Brain microvascular endothelial cell (primary cell): ENCODE data around the gene TUBGCP6.

Experiments used
- DNase-seq: peaks from one replicate; pipeline ENCODE4 v3.0.0-alpha.2; 2020
- H3K27ac ChIP-seq: fragments of 250-450 bp; sonication (Bioruptor Pico); 2 replicates; pipeline ENCODE4 v1.5.1; 2020; ENCODE audit warnings: mild to moderate bottlenecking, moderate library complexity
- H3K27me3 ChIP-seq: fragments of 250-450 bp; sonication (Bioruptor Pico); replicated peaks from 2 replicates; pipeline ENCODE4 v1.5.1; 2020; ENCODE audit warnings: mild to moderate bottlenecking
- H3K36me3 ChIP-seq: fragments of 250-450 bp; sonication (Bioruptor Pico); replicated peaks from 2 replicates; pipeline ENCODE4 v1.5.1; 2020; ENCODE audit warnings: mild to moderate bottlenecking
- H3K4me3 ChIP-seq: 2 replicates; pipeline ENCODE4 v1.5.1; 2011; ENCODE audit warnings: low read depth, mild to moderate bottlenecking, control low read depth, low read length, moderate library complexity
- in situ Hi-C: cut with HindIII; loops from 2 replicates; pipeline ENCODE4 v1.10.0; 2017; ENCODE audit warnings: low sequenced_read_pairs, low pct_ligation_motif_present
- TF ChIP-seq, protein P1 (sequence below): IDR thresholded peaks from 2 replicates; pipeline ENCODE4 v1.5.1; 2011; ENCODE audit warnings: low read depth, mild to moderate bottlenecking, moderate library complexity, low read length, control low read depth, inconsistent platforms; ENCODE audit errors: missing control alignments

Gene TUBGCP6

DNA sequence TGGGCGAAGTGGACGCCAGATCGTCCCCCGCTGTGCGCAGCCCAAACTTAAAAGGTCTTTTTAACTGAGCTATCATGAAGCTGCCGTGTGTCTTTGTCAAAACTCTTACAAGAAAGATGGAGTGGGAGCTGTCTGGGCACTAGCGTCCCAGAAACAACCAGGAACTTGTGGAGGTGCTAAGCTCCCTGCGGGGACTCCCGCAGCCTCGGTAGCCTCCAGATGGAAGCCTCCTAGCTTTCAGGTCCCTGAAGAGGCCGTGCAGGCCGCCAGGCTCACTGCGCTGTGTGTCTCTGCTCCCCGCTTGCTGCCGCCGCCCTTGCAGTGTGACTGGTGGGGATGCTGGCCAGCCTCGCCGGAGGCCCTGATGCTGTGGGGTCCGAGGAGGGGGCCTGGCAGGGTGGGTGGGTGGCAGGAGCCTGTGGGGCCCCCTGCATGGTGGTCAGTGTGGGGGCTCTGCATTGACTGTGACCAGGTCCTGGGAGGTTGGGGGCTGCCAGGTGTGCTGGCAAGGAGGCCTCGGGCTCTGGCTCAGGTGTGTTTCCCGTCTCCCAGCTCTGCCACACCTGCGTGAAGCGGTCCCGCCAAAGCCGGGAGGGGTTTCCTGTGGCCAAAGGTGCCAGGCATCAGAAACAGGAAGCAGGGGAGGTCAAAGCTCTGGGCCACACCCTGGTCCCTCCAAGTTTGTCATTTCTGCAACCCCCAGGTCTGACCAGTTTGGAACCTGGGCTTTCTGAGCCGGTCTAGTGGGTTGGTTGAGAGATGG is 57.9 kb downstream of the TUBGCP6 start:
- DNase-seq, result no peak
- in situ Hi-C loops, result no loop called here
- no peaks in the 10 kb centered on the region for H3K27me3 ChIP-seq

DNA sequence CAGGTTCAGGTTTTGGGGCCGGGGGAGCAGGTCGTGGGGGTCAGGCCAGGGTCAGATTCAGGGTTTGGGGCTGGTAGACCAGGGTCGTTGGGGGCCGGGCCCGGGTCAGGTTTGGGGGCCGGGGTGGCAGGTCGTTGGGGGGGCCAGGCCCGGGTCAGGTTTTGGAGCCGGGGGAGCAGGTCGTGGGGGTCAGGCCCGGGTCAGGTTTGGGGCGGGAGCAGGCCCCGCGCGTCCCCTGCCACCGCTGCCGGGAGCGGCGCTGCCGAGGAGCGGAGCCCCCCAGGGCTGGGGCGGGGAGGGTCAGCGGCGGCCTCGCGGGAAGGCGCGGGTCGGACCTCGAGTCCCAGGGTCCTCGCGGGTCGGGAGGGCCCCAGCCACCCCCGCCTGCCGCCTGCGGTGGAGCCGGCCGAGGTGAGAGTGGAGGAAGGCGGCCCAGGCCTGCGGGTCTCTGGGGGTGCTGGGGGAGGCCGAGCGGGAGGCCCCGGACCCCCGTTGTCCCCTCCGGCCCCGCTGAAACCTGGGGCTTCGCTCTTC is 58.6 kb downstream of the TUBGCP6 start:
- in situ Hi-C loops, result no loop called here
- peaks cover 2% of the 10 kb centered on the region for H3K36me3 ChIP-seq
- no peak for DNase-seq
- H3K27me3 ChIP-seq, result no peaks in the 10 kb centered on the region
- peak overlapping the region; percentile 67 for H3K4me3 ChIP-seq
- H3K27ac ChIP-seq, result no peak overlapping the region
- TF ChIP-seq, protein P1, sequence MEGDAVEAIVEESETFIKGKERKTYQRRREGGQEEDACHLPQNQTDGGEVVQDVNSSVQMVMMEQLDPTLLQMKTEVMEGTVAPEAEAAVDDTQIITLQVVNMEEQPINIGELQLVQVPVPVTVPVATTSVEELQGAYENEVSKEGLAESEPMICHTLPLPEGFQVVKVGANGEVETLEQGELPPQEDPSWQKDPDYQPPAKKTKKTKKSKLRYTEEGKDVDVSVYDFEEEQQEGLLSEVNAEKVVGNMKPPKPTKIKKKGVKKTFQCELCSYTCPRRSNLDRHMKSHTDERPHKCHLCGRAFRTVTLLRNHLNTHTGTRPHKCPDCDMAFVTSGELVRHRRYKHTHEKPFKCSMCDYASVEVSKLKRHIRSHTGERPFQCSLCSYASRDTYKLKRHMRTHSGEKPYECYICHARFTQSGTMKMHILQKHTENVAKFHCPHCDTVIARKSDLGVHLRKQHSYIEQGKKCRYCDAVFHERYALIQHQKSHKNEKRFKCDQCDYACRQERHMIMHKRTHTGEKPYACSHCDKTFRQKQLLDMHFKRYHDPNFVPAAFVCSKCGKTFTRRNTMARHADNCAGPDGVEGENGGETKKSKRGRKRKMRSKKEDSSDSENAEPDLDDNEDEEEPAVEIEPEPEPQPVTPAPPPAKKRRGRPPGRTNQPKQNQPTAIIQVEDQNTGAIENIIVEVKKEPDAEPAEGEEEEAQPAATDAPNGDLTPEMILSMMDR, result no peak

More for the DNA sequence above, 57.9 kb downstream of the TUBGCP6 start:
- Histone ChIP-seq H3K27ac (no peak overlapping the region), H3K36me3 (peaks cover 6% of the 10 kb centered on the region), H3K4me3 (peak overlapping the region; percentile 67)
- TF ChIP-seq, protein P1, result no peak

DNA sequence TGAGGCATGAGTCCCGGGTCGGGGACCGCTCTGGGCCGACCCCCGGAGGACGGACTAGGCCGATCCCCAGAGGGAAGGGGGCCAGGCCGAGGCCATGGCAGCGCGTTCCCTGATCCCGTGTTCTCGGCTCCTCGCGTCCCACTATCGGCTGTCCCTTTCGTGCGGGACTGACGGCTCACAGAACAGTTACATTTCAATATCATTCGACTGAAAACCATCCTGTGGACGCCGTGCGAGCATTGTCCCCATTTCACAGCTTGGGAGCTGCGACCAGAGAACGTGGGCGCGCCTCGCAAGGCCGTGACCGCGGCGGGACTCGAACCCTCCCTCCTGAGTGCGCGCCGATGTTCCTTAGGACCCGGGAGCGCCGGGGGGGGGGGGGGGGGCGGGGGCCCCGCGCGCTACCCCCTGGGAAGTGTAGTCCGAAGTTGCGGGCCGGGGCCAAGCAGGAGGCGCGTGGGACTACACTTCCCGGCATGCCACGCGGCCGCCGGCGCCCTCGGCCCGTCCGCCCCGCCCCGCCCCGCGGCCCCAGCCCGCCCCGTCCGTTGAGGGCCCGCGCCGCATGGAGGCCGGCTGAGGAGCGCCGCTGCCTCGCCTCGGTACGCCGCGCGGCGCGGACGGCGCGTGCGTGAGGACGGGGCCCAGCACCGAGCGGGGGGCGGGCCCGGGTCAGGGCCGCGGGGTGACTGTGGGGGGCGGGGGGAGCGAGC is 59.3 kb downstream of the TUBGCP6 start, which contains the start of gene TRABD:
TRABD (plus strand) TSS at position 539 of the 713 bp plus-strand sequence. CDS start 7,148 bp downstream, outside the sequence.
- Histone ChIP-seq H3K36me3 (peaks cover 2% of the 10 kb centered on the region), H3K27ac (no peak within 1 kb of the TSS), H3K27me3 (no peaks in the 10 kb centered on the region), H3K4me3 (peak within 1 kb of the TSS; percentile 67)
- in situ Hi-C loops, result no loop called here
- peak; percentile 69 for DNase-seq
- TF ChIP-seq, protein P1, result no peak

DNA sequence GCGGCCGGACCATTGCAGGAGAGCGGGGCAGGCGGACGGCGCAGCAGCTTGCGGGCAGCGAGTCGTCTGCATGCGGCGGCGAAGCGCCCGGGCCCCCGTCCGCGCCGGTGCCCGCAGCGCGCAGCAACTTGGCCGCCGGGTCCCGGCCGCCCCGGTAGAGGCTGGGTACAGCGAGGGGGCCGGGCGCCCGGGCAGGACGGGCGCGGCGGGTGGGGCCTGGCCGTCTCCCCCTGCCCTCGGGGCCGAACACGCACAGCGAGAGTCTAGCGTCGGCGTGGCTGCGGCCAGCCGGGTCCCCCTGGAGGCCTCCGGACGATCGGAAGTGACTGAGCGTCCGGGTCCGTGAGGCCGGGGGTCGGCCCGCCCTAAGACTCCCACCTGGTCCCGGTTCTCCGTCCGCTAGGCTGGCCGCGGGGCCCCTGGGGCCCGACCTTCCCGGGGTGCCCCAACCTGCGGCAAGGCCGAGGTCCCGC is 59.9 kb downstream of the TUBGCP6 start:
- peak overlapping the region; percentile 61 for H3K4me3 ChIP-seq
- DNase-seq, result no peak
- in situ Hi-C loops, result no loop called here
- TF ChIP-seq, protein P1, result no peak
- no peak overlapping the region for H3K27ac ChIP-seq
- no peaks in the 10 kb centered on the region for H3K27me3 ChIP-seq
- H3K36me3 ChIP-seq, result peaks cover 2% of the 10 kb centered on the region

DNA sequence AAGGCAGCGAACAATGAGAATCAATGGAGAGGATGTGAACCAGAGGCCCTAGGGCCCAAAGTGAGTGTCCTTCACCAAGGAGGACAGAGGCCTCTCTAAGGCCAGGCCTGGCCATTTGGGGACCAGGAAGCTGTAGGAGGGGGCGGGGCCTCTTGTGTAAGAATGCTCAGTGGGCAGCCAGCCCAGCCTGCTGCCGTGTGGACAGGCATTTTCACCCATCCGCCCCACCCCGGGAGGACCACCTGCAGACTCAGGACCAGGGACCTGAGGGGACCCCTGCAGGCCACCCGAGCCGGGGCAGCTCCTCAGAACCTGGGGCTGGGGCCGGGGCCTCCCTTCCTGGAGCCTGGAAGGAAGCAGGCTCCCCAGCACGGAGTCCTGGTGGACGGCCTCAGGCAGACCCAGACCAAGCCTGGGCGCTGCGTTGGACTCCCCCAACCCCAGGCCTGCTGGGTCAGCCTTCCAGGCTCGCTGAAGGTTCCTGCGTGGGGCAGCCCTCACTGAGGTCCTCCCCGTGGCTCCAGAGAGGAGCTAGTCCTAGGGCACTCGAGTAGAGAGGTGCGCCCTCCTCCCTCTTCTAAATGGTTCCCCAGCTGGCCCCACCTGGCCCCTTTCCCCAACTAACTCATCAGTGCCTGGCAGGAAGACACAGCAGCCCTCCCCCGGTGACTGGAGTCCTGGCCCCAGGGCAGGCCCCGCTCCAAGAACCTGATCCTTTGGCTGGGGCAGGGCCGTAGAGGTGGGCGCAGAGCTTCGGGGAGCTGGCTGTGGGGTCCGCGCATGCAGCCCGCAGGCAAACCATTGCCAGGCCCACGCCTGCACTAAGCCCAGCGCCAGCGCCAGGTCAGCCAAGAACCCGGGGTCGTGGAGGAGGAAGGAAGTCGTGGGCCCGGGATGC is 60.6 kb downstream of the TUBGCP6 start:
- no peak overlapping the region for H3K27ac ChIP-seq
- H3K4me3 ChIP-seq, result no peak overlapping the region
- peaks cover 2% of the 10 kb centered on the region for H3K36me3 ChIP-seq
- no peaks in the 10 kb centered on the region for H3K27me3 ChIP-seq
- TF ChIP-seq, protein P1, result no peak
- in situ Hi-C loops, result no loop called here
- DNase-seq, result no peak
